ENCODE results near the gene CNIH4. TPM values are rescaled to one million over a fixed set of nuclear protein-coding genes. Genes with fewer than 3 reads are reported as not detected.
A peak's percentile ranks its signal among the peaks of the same experiment; 100 is the strongest.

CNIH4 gene
- total RNA-seq, 1 experiment from 2014 or later, result 93.8 TPM

DNA sequence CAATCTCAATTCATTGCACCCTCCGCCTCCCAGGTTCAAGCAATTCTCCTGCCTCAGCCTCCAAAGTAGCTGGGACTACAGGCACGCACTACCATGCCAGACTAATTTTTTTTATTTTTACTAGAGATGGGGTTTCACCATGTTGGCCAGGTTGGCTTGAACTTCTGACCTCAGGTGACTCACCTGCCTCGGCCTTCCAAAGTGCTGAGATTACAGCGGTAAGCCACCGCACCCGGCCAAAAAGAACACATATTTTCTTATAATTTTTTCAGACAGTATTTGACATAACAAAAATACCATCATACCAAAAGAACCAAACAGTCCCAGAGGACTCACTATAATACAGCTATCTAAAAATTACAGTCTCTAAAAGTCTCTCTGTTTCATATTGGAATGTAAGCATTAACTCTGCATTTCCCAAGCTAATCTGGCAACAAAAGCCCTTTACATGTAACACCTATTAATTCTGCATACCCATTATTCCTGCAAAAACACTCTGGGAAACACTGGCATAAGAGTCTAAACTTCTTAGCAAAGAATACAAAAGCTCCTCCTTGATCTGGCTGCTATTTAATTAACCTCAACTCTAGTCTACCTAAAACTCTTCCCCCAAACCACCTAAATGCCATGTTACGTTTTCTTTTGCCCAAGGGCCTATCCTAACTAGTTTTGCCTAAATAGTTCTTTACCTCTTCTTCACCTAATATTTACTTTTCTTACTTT, 51.1 kb downstream of the CNIH4 start:
- CTCF ChIA-PET, result interaction anchor here (0.7 kb wide), 1 partner anchor 411 kb away, joined by 3 read pairs; no protein-coding TSS in a partner anchor
- no peaks in the 10 kb centered on the region for H3K9me2 ChIP-seq (ENCODE audit: insufficient read depth)
- H4K20me1 ChIP-seq (ENCODE audit: insufficient read depth), result no peaks in the 10 kb centered on the region; the same call in 1 of the 2 replicates
- peaks cover 20% of the 10 kb centered on the region for H3K79me2 ChIP-seq (ENCODE audit: low read depth)
- peak overlapping the region; percentile 68 for H3K27ac ChIP-seq
- H3K27me3 ChIP-seq (ENCODE audit: insufficient read depth, low read depth), result no peaks in the 10 kb centered on the region
- TSS peak; percentile 3 for BruUV-seq (replicated peaks)
- peak overlapping the region; percentile 2; the same call in 1 of the 2 replicates for H3K4me3 ChIP-seq
- DNase-seq, result peak; percentile 82 to 83
- TF ChIP-seq, protein P1, sequence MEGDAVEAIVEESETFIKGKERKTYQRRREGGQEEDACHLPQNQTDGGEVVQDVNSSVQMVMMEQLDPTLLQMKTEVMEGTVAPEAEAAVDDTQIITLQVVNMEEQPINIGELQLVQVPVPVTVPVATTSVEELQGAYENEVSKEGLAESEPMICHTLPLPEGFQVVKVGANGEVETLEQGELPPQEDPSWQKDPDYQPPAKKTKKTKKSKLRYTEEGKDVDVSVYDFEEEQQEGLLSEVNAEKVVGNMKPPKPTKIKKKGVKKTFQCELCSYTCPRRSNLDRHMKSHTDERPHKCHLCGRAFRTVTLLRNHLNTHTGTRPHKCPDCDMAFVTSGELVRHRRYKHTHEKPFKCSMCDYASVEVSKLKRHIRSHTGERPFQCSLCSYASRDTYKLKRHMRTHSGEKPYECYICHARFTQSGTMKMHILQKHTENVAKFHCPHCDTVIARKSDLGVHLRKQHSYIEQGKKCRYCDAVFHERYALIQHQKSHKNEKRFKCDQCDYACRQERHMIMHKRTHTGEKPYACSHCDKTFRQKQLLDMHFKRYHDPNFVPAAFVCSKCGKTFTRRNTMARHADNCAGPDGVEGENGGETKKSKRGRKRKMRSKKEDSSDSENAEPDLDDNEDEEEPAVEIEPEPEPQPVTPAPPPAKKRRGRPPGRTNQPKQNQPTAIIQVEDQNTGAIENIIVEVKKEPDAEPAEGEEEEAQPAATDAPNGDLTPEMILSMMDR (conservative IDR thresholded peaks at IDR 0.05), result no peak
- TF ChIP-seq EZH2 (IDR thresholded peaks at IDR 0.05; ENCODE audit: low read depth), result no peak
- intact Hi-C loops (cut with micrococcal nuclease; ENCODE audit: unreplicated experiment), result loop anchor here (2.0 kb wide), 1 partner anchor 49 kb away; no protein-coding TSS in a partner anchor
- no peaks in the 10 kb centered on the region for H3K9me3 ChIP-seq (ENCODE audit: insufficient read depth, low read depth)
- peak overlapping the region; percentile 63 for H3K4me2 ChIP-seq
- peaks cover 51% of the 10 kb centered on the region for H3K36me3 ChIP-seq (ENCODE audit: low read depth)
- POLR2A ChIA-PET (ENCODE audit: unreplicated experiment), result interaction anchor here (0.6 to 0.7 kb wide), 3 partner anchors 47 to 1902 kb away, joined by 3 to 6 read pairs (median 5); no protein-coding TSS in a partner anchor
- H3F3A ChIP-seq (ENCODE audit: insufficient read depth, low read depth), result peaks cover 57% of the 10 kb centered on the region
- no peak overlapping the region for H2AFZ ChIP-seq
- peaks cover 35% of the 10 kb centered on the region for H3K4me1 ChIP-seq (replicated peaks; ENCODE audit: insufficient read depth)

DNA sequence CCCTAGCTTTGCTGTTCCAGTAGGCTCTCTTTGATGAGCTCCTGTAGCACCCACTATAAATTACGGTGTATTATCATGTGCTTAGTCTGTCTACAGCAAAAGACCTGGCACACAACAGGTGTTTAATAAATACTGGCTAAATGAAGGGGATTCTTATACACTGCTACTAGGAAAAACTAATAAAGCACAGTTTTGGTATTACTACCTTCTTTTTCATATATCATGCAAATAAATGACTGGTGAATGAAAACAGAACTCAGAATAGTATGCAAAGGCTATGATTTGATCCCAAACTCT, 51.6 kb downstream of the CNIH4 start:
- no peak for DNase-seq
- H3K27ac ChIP-seq, result peak overlapping the region; percentile 68
- peak overlapping the region; percentile 2; the same call in 1 of the 2 replicates for H3K4me3 ChIP-seq
- H3K36me3 ChIP-seq (ENCODE audit: low read depth), result peaks cover 49% of the 10 kb centered on the region
- H3K4me2 ChIP-seq, result peak overlapping the region; percentile 63
- H2AFZ ChIP-seq, result no peak overlapping the region
- H3K79me2 ChIP-seq (ENCODE audit: low read depth), result peaks cover 20% of the 10 kb centered on the region
- no TSS peak for BruUV-seq (replicated peaks)
- POLR2A ChIA-PET (ENCODE audit: unreplicated experiment), result interaction anchor here (0.6 kb wide), 2 partner anchors 47 to 1901 kb away, joined by 5 to 6 read pairs; no protein-coding TSS in a partner anchor
- peaks cover 35% of the 10 kb centered on the region for H3K4me1 ChIP-seq (replicated peaks; ENCODE audit: insufficient read depth)
- intact Hi-C loops (cut with micrococcal nuclease; ENCODE audit: unreplicated experiment), result loop anchor here (2.0 kb wide), 1 partner anchor 49 kb away; no protein-coding TSS in a partner anchor
- H4K20me1 ChIP-seq (ENCODE audit: insufficient read depth), result no peaks in the 10 kb centered on the region; the same call in 1 of the 2 replicates
- peaks cover 63% of the 10 kb centered on the region for H3F3A ChIP-seq (ENCODE audit: insufficient read depth, low read depth)
- H3K9me3 ChIP-seq (ENCODE audit: insufficient read depth, low read depth), result no peaks in the 10 kb centered on the region
- CTCF ChIA-PET, result no interaction called here
- no peaks in the 10 kb centered on the region for H3K27me3 ChIP-seq (ENCODE audit: insufficient read depth, low read depth)
- TF ChIP-seq, protein P1 (conservative IDR thresholded peaks at IDR 0.05), result no peak
- no peak for TF ChIP-seq EZH2 (IDR thresholded peaks at IDR 0.05; ENCODE audit: low read depth)
- H3K9me2 ChIP-seq (ENCODE audit: insufficient read depth), result no peaks in the 10 kb centered on the region

DNA sequence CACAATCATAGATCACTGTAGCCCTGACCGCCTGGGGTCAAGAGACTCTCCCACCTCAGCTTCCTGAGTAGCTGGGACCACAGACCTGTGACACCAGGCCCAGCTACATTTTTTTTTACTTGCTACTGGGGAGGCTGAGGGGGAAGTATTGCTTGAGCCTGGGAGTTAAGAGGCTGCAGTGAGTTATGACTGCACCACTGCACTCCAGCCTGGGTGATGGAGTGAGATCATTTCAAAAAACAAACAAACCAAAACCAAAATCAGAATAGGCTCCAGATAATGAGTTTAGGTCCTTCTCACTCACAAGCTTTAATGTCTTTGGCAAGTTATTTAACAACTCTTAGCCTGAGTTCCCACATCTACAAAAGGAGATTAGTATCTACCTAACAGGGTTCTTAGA, 55.1 kb downstream of the CNIH4 start:
- TF ChIP-seq, protein P1 (conservative IDR thresholded peaks at IDR 0.05), result no peak
- H3K4me1 ChIP-seq (replicated peaks; ENCODE audit: insufficient read depth), result peaks cover 27% of the 10 kb centered on the region
- ChIA-PET POLR2A (ENCODE audit: unreplicated experiment) (interaction anchor here (0.7 kb wide), 1 partner anchor 457 kb away, joined by 5 read pairs; no protein-coding TSS in a partner anchor), CTCF (no interaction called here)
- no peaks in the 10 kb centered on the region for H4K20me1 ChIP-seq (ENCODE audit: insufficient read depth)
- H3K9me2 ChIP-seq (ENCODE audit: insufficient read depth), result no peaks in the 10 kb centered on the region
- no peak overlapping the region for H3K4me3 ChIP-seq
- no peak overlapping the region for H2AFZ ChIP-seq
- H3K79me2 ChIP-seq (ENCODE audit: low read depth), result peaks cover 1% of the 10 kb centered on the region
- H3K9me3 ChIP-seq (ENCODE audit: insufficient read depth, low read depth), result no peaks in the 10 kb centered on the region
- H3K4me2 ChIP-seq, result no peak overlapping the region
- H3K27me3 ChIP-seq (ENCODE audit: insufficient read depth, low read depth), result no peaks in the 10 kb centered on the region
- peaks cover 62% of the 10 kb centered on the region for H3F3A ChIP-seq (ENCODE audit: insufficient read depth, low read depth)
- no peak for DNase-seq
- no TSS peak for BruUV-seq (replicated peaks)
- intact Hi-C loops (cut with micrococcal nuclease; ENCODE audit: unreplicated experiment), result no loop called here
- peaks cover 40% of the 10 kb centered on the region for H3K36me3 ChIP-seq (ENCODE audit: low read depth)
- 0 out of 2 replicates have a peak overlapping the region, but pooled peaks have one; percentile 13 for H3K27ac ChIP-seq

Measured in PC-9 (cell line).